HepG2 (cell line): ENCODE results near the gene DSE. TPM values are rescaled to one million over a fixed set of nuclear protein-coding genes. Genes with fewer than 3 reads are reported as not detected.

ENCODE experiments used
- ATAC-seq: fragments of 200-7000 bp; cut with Tn5 transposase; 3 replicates; pipeline ENCODE4 v1.9.1; 2020; ENCODE audit warnings: mild to moderate bottlenecking, moderate library complexity
- BruUV-seq: library from RNA; stranded (reverse); fragments of 400-500 nt; replicated peaks from 2 replicates; lab custom pipeline; 2021; lab: Mats Ljungman, UMichigan
- CTCF ChIA-PET: fragments of 300-600 bp; formaldehyde crosslinking; extraction: SDS; loops from one replicate; lab custom pipeline; 2021; ENCODE audit warnings: low total read pairs, inconsistent platforms, low intra/inter-chr PET ratio; lab: Yijun Ruan, JAX
- POLR2A ChIA-PET: fragments of 350-600 bp; sonication (Branson Sonifier 250); formaldehyde crosslinking; loops from one replicate; lab custom pipeline; 2020; ENCODE audit warnings: antibody characterized with exemption, inconsistent platforms; lab: Yijun Ruan, JAX
- DNase-seq: peaks from one replicate; pipeline ENCODE4 v3.0.0-alpha.2; 2015; ENCODE audit warnings: low spot score
- FAIRE-seq: peaks from 3 replicates; lab custom pipeline; 2011; peaks lifted over from hg19 to GRCh38; lab: Jason Lieb, UNC
- H2AFZ ChIP-seq: one replicate; pipeline ENCODE4 v1.6.1; 2011; ENCODE audit warnings: low read length, inconsistent platforms
- H3K27ac ChIP-seq: fragments of 300-600 bp; 3 replicates; pipeline ENCODE4 v1.8.0; 2011; ENCODE audit warnings: mixed run types, mild to moderate bottlenecking, mixed read lengths, low read length, inconsistent platforms; ENCODE audit not compliant: insufficient read depth; ENCODE audit errors: extremely low read length
- H3K27me3 ChIP-seq, 2 experiments: fragments of 200-600 bp in 1 of 2; 2 replicates in 1 of 2; 3 replicates in 1 of 2; pipeline versions ENCODE4 v1.6.0 to v1.8.0; 2011; ENCODE audit warnings: low read length in 2 of 2, mild to moderate bottlenecking in 2 of 2, moderate library complexity in 2 of 2, inconsistent platforms in 1 of 2; ENCODE audit not compliant: insufficient read depth in 2 of 2, control insufficient read depth in 1 of 2
- H3K36me3 ChIP-seq, 2 experiments: fragments of 200-600 bp in 1 of 2; replicated peaks in 1 of 2; 2 replicates in 1 of 2; 3 replicates in 1 of 2; pipeline versions ENCODE4 v1.5.1 to v1.8.0; 2011; ENCODE audit warnings: low read length in 2 of 2, inconsistent platforms in 1 of 2; ENCODE audit not compliant: insufficient read depth in 2 of 2, control insufficient read depth in 1 of 2
- H3K4me1 ChIP-seq: 2 replicates; pipeline ENCODE4 v1.5.1; 2012; ENCODE audit warnings: low read length, inconsistent platforms; ENCODE audit not compliant: insufficient read depth
- H3K4me2 ChIP-seq: 2 replicates; pipeline ENCODE4 v1.6.0; 2011; ENCODE audit warnings: low read depth, low read length, inconsistent platforms
- H3K4me3 ChIP-seq, 3 experiments: fragments of 200-600 bp in 1 of 3; sonication (generic), shearing (Covaris generic) in 1 of 3; replicated peaks in 1 of 3; 2 replicates each; pipeline ENCODE4 v1.5.1; 2011 to 2016; ENCODE audit warnings: low read length in 3 of 3, inconsistent platforms in 2 of 3, low read depth in 2 of 3, mild to moderate bottlenecking in 2 of 3, control low read depth in 1 of 3, mixed read lengths in 1 of 3; ENCODE audit not compliant: insufficient read depth in 1 of 3
- H3K79me2 ChIP-seq: one replicate; pipeline ENCODE4 v1.6.1; 2011; ENCODE audit warnings: low read length, inconsistent platforms; ENCODE audit not compliant: insufficient read depth
- H3K9ac ChIP-seq: 2 replicates; pipeline ENCODE4 v1.6.0; 2011; ENCODE audit warnings: mild to moderate bottlenecking, low read depth, low read length, inconsistent platforms; ENCODE audit not compliant: insufficient read depth
- H3K9me3 ChIP-seq: 2 replicates; pipeline ENCODE4 v1.5.1; 2012; ENCODE audit warnings: mild to moderate bottlenecking, low read length
- H4K20me1 ChIP-seq: 2 replicates; pipeline ENCODE4 v1.6.0; 2011; ENCODE audit warnings: inconsistent platforms, mild to moderate bottlenecking, low read length, moderate library complexity; ENCODE audit not compliant: insufficient read depth
- DPF2 ChIP-seq: sonication (generic); formaldehyde crosslinking; IDR thresholded peaks from 2 replicates; pipeline ENCODE4 v1.4.0; 2020; ENCODE audit warnings: mild to moderate bottlenecking, low read depth, missing genetic modification reagents, borderline replicate concordance
- FOXO1 ChIP-seq: sonication (generic); formaldehyde crosslinking; IDR thresholded peaks from 2 replicates; pipeline ENCODE4 v1.4.0; 2020; ENCODE audit warnings: missing genetic modification reagents
- GFI1 ChIP-seq: sonication (generic); formaldehyde crosslinking; IDR thresholded peaks from 2 replicates; pipeline ENCODE4 v1.5.0; 2020; ENCODE audit warnings: missing genetic modification reagents, mild to moderate bottlenecking, borderline replicate concordance
- NFIB ChIP-seq: sonication (generic); formaldehyde crosslinking; IDR thresholded peaks from 2 replicates; pipeline ENCODE4 v1.9.0; 2021; ENCODE audit warnings: missing genetic modification reagents, mild to moderate bottlenecking, borderline replicate concordance
- RXRB ChIP-seq: IDR thresholded peaks from 2 replicates; pipeline ENCODE4 v1.6.1; 2016; ENCODE audit warnings: borderline replicate concordance, missing genetic modification reagents, missing compliant biosample characterization
- SNAI1 ChIP-seq: sonication (generic); formaldehyde crosslinking; IDR thresholded peaks from 2 replicates; pipeline ENCODE4 v1.5.0; 2020; ENCODE audit warnings: mild to moderate bottlenecking, missing genetic modification reagents, borderline replicate concordance
- TBX3 ChIP-seq: fragments of 450-650 bp; IDR thresholded peaks from 2 replicates; pipeline ENCODE4 v1.6.1; 2017; ENCODE audit warnings: antibody characterized with exemption, mild to moderate bottlenecking, inconsistent platforms, borderline replicate concordance
- ZNF136 ChIP-seq: sonication (generic); formaldehyde crosslinking; IDR thresholded peaks from 2 replicates; pipeline ENCODE4 v1.8.1; 2022; ENCODE audit warnings: low read depth, mild to moderate bottlenecking, moderate library complexity, missing genetic modification reagents
- WGBS: methylation state at CpG from one replicate; pipeline ENCODE4 v1.1.6; 2017; ENCODE audit warnings: low lambda C conversion rate; 5-methylcytosine and 5-hydroxymethylcytosine counted together
- in situ Hi-C: cut with HindIII; loops from 2 replicates; pipeline ENCODE4 v1.10.0; 2017; ENCODE audit warnings: low pct_unique_long_range_greater_than_20kb; ENCODE audit not compliant: extremely low pct_ligation_motif_present
- intact Hi-C: fragments of 100-400 bp; cut with micrococcal nuclease; formaldehyde crosslinking; loops from one replicate; pipeline ENCODE4 v1.10.0; 2022; ENCODE audit not compliant: unreplicated experiment
- polyA plus RNA-seq, 8 experiments: library from polyadenylated mRNA; depleted of rRNA in 3 of 8; stranded (reverse) in 7 of 8; unstranded in 1 of 8; fragments of >200 nt; fragmentation: Illumina TruSeq in 4 of 8; extraction: Trizol in 4 of 8; gene quantifications; 2 replicates each; pipeline versions ENCODE4 v1.2.1 to v1.2.3, GENCODE V29; 2011 to 2016; ENCODE audit warnings: low read depth in 4 of 8, missing spikeins in 1 of 8, mixed read lengths in 1 of 8; ENCODE audit not compliant: insufficient read depth in 1 of 8
- total RNA-seq, 5 experiments: library from RNA; depleted of rRNA; stranded (reverse); fragments of >200 nt; fragmentation: Illumina TruSeq; extraction: Trizol; gene quantifications; 2 replicates each; pipeline ENCODE4 v1.2.3, GENCODE V29; 2016; ENCODE audit warnings: low read depth in 1 of 5
- TF ChIP-seq, protein P1 (sequence below): sonication (generic); formaldehyde crosslinking; IDR thresholded peaks from 2 replicates; pipeline ENCODE4 v1.5.0; 2020; ENCODE audit warnings: missing genetic modification reagents
- TF ChIP-seq, protein P2 (sequence below): sonication (generic); formaldehyde crosslinking; IDR thresholded peaks from 2 replicates; pipeline ENCODE4 v1.5.1; 2020; ENCODE audit warnings: missing genetic modification reagents, mild to moderate bottlenecking, borderline replicate concordance
- TF ChIP-seq, protein P3 (sequence below): sonication (generic); formaldehyde crosslinking; IDR thresholded peaks from 2 replicates; pipeline ENCODE4 v1.4.0; 2020; ENCODE audit warnings: missing genetic modification reagents, borderline replicate concordance
- TF ChIP-seq, protein P4 (sequence below): fragments of 450-650 bp; IDR thresholded peaks from 2 replicates; pipeline ENCODE4 v1.6.1; 2016
- TF ChIP-seq, protein P5 (sequence below): sonication (generic); formaldehyde crosslinking; IDR thresholded peaks from 2 replicates; pipeline ENCODE4 v1.5.0; 2020; ENCODE audit warnings: missing genetic modification reagents

Gene DSE
- total and polyA plus RNA-seq, 2 of the 13 experiments (the other 11 are each of a cell fraction or from before 2014, with no cell fraction given), result 2.6 to 4.6 TPM

DNA sequence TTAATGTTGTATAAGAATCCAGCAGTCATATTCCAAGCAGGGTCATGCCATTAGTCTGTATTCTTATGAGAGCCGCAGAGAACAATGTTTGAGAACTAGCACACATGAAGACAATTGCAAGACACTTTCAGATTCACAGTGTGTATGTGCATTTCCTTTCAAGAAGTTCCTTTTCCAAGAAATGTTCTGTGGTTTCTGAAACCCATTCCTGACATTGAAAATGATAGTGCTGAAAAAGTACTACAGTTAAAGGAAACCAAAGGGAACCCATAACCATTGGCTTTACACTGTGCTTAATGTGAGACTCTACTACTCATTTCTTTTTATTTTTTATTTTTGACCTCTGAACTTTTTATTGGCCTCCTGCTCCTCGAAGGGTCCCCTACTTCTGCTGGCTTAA, 86.2 kb downstream of the DSE start (continued):
- TF ChIP-seq, protein P1, sequence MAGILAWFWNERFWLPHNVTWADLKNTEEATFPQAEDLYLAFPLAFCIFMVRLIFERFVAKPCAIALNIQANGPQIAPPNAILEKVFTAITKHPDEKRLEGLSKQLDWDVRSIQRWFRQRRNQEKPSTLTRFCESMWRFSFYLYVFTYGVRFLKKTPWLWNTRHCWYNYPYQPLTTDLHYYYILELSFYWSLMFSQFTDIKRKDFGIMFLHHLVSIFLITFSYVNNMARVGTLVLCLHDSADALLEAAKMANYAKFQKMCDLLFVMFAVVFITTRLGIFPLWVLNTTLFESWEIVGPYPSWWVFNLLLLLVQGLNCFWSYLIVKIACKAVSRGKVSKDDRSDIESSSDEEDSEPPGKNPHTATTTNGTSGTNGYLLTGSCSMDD, result no peak

DNA sequence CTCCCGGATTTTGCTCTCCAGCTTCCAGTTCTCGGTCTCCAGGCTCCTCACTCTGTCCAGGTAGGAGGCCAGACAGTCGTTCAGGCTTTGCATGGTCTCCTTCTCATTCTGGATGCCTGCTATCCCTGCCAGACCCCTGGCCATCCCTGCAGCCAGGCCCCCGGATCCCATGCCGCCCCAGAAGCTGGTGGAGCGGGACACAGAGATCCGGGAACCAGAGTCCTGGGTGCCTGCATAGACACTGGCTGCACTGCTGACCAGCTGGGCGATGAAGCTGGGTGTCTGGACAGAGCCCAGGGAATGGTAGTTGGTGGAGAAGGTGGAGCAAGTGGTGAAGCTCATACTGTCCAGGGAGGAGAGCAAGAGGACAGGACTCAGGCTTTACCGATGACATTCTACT, 87.5 kb downstream of the DSE start:
- no TSS peak for BruUV-seq
- H3K4me1 ChIP-seq, result no peaks in the 10 kb centered on the region
- ChIA-PET CTCF (no interaction called here), POLR2A (no interaction called here)
- no peak overlapping the region for H3K9ac ChIP-seq
- H3K4me2 ChIP-seq, result no peak overlapping the region
- FAIRE-seq, result no peak
- no peaks in the 10 kb centered on the region for H4K20me1 ChIP-seq
- no peaks in the 10 kb centered on the region for H3K79me2 ChIP-seq
- DNase-seq, result no peak
- intact Hi-C loops, result no loop called here
- in situ Hi-C loops, result no loop called here
- H3K9me3 ChIP-seq, result no peaks in the 10 kb centered on the region
- H3K4me3 ChIP-seq, result no peak overlapping the region
- WGBS, result 3% methylated on average over 9 of the region's 9 CpGs
- H3K36me3 ChIP-seq, result no peaks in the 10 kb centered on the region
- no peak overlapping the region for H2AFZ ChIP-seq
- ATAC-seq, result no peak
- no peak overlapping the region for H3K27ac ChIP-seq
- H3K27me3 ChIP-seq, result peaks cover 0 to 10% of the 10 kb centered on the region in 2 experiments; a peak in 3 of 5 replicates
- TF ChIP-seq, protein P2, sequence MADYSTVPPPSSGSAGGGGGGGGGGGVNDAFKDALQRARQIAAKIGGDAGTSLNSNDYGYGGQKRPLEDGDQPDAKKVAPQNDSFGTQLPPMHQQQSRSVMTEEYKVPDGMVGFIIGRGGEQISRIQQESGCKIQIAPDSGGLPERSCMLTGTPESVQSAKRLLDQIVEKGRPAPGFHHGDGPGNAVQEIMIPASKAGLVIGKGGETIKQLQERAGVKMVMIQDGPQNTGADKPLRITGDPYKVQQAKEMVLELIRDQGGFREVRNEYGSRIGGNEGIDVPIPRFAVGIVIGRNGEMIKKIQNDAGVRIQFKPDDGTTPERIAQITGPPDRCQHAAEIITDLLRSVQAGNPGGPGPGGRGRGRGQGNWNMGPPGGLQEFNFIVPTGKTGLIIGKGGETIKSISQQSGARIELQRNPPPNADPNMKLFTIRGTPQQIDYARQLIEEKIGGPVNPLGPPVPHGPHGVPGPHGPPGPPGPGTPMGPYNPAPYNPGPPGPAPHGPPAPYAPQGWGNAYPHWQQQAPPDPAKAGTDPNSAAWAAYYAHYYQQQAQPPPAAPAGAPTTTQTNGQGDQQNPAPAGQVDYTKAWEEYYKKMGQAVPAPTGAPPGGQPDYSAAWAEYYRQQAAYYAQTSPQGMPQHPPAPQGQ (CRISPR knock-in tag), result no peak
- TF ChIP-seq DPF2 (CRISPR knock-in tag) (no peak), NFIB (no peak), RXRB (CRISPR knock-in tag) (no peak), ZNF136 (no peak), FOXO1 (CRISPR knock-in tag) (no peak), GFI1 (CRISPR knock-in tag) (no peak), SNAI1 (CRISPR knock-in tag) (no peak), TBX3 (no peak)
- TF ChIP-seq, protein P3, sequence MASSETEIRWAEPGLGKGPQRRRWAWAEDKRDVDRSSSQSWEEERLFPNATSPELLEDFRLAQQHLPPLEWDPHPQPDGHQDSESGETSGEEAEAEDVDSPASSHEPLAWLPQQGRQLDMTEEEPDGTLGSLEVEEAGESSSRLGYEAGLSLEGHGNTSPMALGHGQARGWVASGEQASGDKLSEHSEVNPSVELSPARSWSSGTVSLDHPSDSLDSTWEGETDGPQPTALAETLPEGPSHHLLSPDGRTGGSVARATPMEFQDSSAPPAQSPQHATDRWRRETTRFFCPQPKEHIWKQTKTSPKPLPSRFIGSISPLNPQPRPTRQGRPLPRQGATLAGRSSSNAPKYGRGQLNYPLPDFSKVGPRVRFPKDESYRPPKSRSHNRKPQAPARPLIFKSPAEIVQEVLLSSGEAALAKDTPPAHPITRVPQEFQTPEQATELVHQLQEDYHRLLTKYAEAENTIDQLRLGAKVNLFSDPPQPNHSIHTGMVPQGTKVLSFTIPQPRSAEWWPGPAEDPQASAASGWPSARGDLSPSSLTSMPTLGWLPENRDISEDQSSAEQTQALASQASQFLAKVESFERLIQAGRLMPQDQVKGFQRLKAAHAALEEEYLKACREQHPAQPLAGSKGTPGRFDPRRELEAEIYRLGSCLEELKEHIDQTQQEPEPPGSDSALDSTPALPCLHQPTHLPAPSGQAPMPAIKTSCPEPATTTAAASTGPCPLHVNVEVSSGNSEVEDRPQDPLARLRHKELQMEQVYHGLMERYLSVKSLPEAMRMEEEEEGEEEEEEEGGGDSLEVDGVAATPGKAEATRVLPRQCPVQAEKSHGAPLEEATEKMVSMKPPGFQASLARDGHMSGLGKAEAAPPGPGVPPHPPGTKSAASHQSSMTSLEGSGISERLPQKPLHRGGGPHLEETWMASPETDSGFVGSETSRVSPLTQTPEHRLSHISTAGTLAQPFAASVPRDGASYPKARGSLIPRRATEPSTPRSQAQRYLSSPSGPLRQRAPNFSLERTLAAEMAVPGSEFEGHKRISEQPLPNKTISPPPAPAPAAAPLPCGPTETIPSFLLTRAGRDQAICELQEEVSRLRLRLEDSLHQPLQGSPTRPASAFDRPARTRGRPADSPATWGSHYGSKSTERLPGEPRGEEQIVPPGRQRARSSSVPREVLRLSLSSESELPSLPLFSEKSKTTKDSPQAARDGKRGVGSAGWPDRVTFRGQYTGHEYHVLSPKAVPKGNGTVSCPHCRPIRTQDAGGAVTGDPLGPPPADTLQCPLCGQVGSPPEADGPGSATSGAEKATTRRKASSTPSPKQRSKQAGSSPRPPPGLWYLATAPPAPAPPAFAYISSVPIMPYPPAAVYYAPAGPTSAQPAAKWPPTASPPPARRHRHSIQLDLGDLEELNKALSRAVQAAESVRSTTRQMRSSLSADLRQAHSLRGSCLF (CRISPR knock-in tag), result no peak
- TF ChIP-seq, protein P4, sequence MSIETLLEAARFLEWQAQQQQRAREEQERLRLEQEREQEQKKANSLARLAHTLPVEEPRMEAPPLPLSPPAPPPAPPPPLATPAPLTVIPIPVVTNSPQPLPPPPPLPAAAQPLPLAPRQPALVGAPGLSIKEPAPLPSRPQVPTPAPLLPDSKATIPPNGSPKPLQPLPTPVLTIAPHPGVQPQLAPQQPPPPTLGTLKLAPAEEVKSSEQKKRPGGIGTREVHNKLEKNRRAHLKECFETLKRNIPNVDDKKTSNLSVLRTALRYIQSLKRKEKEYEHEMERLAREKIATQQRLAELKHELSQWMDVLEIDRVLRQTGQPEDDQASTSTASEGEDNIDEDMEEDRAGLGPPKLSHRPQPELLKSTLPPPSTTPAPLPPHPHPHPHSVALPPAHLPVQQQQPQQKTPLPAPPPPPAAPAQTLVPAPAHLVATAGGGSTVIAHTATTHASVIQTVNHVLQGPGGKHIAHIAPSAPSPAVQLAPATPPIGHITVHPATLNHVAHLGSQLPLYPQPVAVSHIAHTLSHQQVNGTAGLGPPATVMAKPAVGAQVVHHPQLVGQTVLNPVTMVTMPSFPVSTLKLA, result no peak
- TF ChIP-seq, protein P5, sequence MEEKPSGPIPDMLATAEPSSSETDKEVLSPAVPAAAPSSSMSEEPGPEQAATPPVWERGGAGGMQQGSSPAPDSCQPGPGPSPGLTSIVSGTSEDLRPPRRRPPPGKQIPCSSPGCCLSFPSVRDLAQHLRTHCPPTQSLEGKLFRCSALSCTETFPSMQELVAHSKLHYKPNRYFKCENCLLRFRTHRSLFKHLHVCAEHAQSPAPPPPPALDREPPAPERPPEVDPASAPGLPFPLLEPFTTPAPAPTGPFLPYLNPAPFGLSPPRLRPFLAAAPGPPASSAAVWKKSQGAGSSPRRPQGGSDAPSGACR (CRISPR knock-in tag), result no peak
